Type B pancreatic cell (in vitro differentiated cells): ENCODE results near the gene MAPK8IP3. TPM values are rescaled to one million over a fixed set of nuclear protein-coding genes. Genes with fewer than 3 reads are reported as not detected.

Experiments
- DNase-seq: peaks from one replicate; pipeline ENCODE4 v3.0.0; 2021; ENCODE audit warnings: mixed read lengths; ENCODE audit not compliant: unreplicated experiment; ENCODE audit errors: extremely low spot score
- H3K27ac Mint-ChIP-seq: 2 replicates; pipeline ENCODE4 v1.8.0; 2021; ENCODE audit warnings: mild to moderate bottlenecking, mixed read lengths
- H3K27me3 Mint-ChIP-seq: 2 replicates; pipeline ENCODE4 v1.8.0; 2021; ENCODE audit warnings: mixed read lengths
- H3K36me3 Mint-ChIP-seq: 2 replicates; pipeline ENCODE4 v1.8.0; 2021; ENCODE audit warnings: mixed read lengths
- H3K4me1 Mint-ChIP-seq: one replicate; pipeline ENCODE4 v1.8.0; 2021; ENCODE audit warnings: mixed read lengths; ENCODE audit not compliant: unreplicated experiment
- H3K4me3 Mint-ChIP-seq: 2 replicates; pipeline ENCODE4 v1.8.0; 2021; ENCODE audit warnings: mild to moderate bottlenecking, mixed read lengths
- H3K9me3 Mint-ChIP-seq: 2 replicates; pipeline ENCODE4 v1.8.0; 2021; ENCODE audit warnings: mixed read lengths
- CTCF ChIP-seq: fragments of 200-600 bp; sonication (generic); conservative IDR thresholded peaks from 2 replicates; pipeline ENCODE4 v1.5.0; 2021; ENCODE audit warnings: antibody characterized with exemption, mild to moderate bottlenecking
- total RNA-seq: library from RNA; stranded (reverse); gene quantifications from 2 replicates; pipeline ENCODE4 v1.2.1, GENCODE V29; 2021; ENCODE audit warnings: low replicate concordance

MAPK8IP3 gene
- total RNA-seq, 1 donor from 2014 or later = 97.5 TPM

- TF ChIP-seq CTCF = no peak
- no peak for DNase-seq
- Mint-ChIP-seq H3K27ac (no peak overlapping the region), H3K36me3 (peaks cover 16% of the 10 kb centered on the region), H3K4me3 (no peak overlapping the region), H3K27me3 (no peaks in the 10 kb centered on the region), H3K4me1 (peaks cover 6% of the 10 kb centered on the region), H3K9me3 (no peaks in the 10 kb centered on the region)
These were observed 31.7 kb upstream of the MAPK8IP3 start for GRCh38 chr16:1674306-1674705.

- no peak overlapping the region for H3K27ac Mint-ChIP-seq
- H3K4me1 Mint-ChIP-seq = peaks cover 7% of the 10 kb centered on the region
- no peaks in the 10 kb centered on the region for H3K27me3 Mint-ChIP-seq
- H3K4me3 Mint-ChIP-seq = no peak overlapping the region
- H3K9me3 Mint-ChIP-seq = no peaks in the 10 kb centered on the region
- no peak for TF ChIP-seq CTCF
- peaks cover 13% of the 10 kb centered on the region for H3K36me3 Mint-ChIP-seq
- DNase-seq = no peak
These were observed 31.0 kb upstream of the MAPK8IP3 start for GRCh38 chr16:1674751-1675664.

- Mint-ChIP-seq H3K36me3 (peaks cover 15% of the 10 kb centered on the region), H3K4me3 (peak overlapping the region; percentile 79), H3K4me1 (peaks cover 18% of the 10 kb centered on the region), H3K27me3 (no peaks in the 10 kb centered on the region), H3K27ac (peak overlapping the region; percentile 79), H3K9me3 (no peaks in the 10 kb centered on the region)
- no peak for TF ChIP-seq CTCF
- no peak for DNase-seq
These were observed 29.3 kb upstream of the MAPK8IP3 start for GRCh38 chr16:1676661-1677060.

- Mint-ChIP-seq H3K4me1 (peaks cover 18% of the 10 kb centered on the region), H3K4me3 (peak overlapping the region; percentile 79), H3K36me3 (peaks cover 8% of the 10 kb centered on the region), H3K27me3 (no peaks in the 10 kb centered on the region), H3K9me3 (no peaks in the 10 kb centered on the region), H3K27ac (peak overlapping the region; percentile 79)
- TF ChIP-seq CTCF = no peak
- no peak for DNase-seq
These were observed 28.7 kb upstream of the MAPK8IP3 start for GRCh38 chr16:1677339-1677738.

GRCh38 chr16:1677942-1678499, 28.0 kb upstream of the MAPK8IP3 start, which contains the start of gene JPT2:
TSS of gene JPT2 (plus strand) at chr16:1678279. CDS start at chr16:1678313, 34 bp downstream.
- H3K9me3 Mint-ChIP-seq = no peaks in the 10 kb centered on the region
- peaks cover 8% of the 10 kb centered on the region for H3K36me3 Mint-ChIP-seq
- H3K4me1 Mint-ChIP-seq = peaks cover 18% of the 10 kb centered on the region
- peak within 1 kb of the TSS; percentile 89 for H3K27ac Mint-ChIP-seq
- H3K4me3 Mint-ChIP-seq = peak within 1 kb of the TSS; percentile 92
- H3K27me3 Mint-ChIP-seq = no peaks in the 10 kb centered on the region
- DNase-seq = peak; percentile 97
- TF ChIP-seq CTCF = no peak
